ENCODE results near the gene SLC4A8. TPM values are rescaled to one million over a fixed set of nuclear protein-coding genes. Genes with fewer than 3 reads are reported as not detected.

The SLC4A8 gene
- total RNA-seq, 1 donor from 2014 or later, result 2.4 TPM

- Mint-ChIP-seq H3K27ac (ENCODE audit: unreplicated experiment) (no peak overlapping the region), H3K9me3 (ENCODE audit: low read depth) (no peaks in the 10 kb centered on the region), H3K4me3 (ENCODE audit: unreplicated experiment) (no peak overlapping the region), H3K36me3 (ENCODE audit: low read depth) (no peaks in the 10 kb centered on the region), H3K27me3 (ENCODE audit: low read depth) (peaks cover 6% of the 10 kb centered on the region), H3K4me1 (ENCODE audit: low read depth) (no peaks in the 10 kb centered on the region)
- TF ChIP-seq, protein P1, sequence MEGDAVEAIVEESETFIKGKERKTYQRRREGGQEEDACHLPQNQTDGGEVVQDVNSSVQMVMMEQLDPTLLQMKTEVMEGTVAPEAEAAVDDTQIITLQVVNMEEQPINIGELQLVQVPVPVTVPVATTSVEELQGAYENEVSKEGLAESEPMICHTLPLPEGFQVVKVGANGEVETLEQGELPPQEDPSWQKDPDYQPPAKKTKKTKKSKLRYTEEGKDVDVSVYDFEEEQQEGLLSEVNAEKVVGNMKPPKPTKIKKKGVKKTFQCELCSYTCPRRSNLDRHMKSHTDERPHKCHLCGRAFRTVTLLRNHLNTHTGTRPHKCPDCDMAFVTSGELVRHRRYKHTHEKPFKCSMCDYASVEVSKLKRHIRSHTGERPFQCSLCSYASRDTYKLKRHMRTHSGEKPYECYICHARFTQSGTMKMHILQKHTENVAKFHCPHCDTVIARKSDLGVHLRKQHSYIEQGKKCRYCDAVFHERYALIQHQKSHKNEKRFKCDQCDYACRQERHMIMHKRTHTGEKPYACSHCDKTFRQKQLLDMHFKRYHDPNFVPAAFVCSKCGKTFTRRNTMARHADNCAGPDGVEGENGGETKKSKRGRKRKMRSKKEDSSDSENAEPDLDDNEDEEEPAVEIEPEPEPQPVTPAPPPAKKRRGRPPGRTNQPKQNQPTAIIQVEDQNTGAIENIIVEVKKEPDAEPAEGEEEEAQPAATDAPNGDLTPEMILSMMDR (IDR thresholded peaks at IDR 0.05), result no peak
- no peak for DNase-seq (ENCODE audit: low spot score)
Measured at GRCh38 chr12:51519755-51520154, 95.1 kb downstream of the SLC4A8 start.

DNA sequence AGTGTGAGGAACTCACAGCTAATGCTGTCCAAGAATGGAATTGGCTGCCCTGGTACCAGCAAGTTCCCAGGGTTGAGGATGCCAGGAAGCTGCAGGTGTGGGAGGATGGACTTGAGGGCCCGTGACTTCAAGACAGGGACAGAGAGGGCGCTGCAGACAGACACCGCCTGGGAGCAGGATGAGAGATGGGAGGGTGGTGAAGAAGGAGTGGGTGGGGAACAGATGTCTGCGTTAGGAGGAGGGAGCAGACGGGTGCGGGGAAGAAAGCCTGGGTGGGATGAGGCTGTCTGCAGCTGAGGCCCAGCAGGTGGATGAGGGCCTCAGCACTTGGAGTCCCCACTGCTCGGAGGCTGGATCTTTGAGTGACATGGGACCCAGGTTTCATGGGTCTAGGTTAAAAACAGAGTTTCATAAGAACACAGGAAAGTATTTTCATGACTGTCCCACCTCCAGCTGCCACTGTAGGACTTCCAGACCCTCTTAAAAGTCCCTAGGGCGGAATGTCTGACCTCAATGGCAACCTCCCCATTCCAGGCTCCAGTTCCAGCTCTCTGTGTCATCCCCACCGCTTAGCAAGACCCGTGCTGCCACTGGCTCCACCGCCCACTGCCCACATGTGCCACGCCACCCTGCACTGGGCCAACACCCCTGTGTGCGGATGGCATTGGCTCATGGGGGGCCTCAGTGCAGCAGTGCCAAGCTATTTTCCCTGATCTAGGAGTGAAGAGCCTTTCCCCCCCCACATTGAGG, 96.1 kb downstream of the SLC4A8 start:
- Mint-ChIP-seq H3K27ac (ENCODE audit: unreplicated experiment) (no peak overlapping the region), H3K4me1 (ENCODE audit: low read depth) (no peaks in the 10 kb centered on the region), H3K9me3 (ENCODE audit: low read depth) (no peaks in the 10 kb centered on the region), H3K27me3 (ENCODE audit: low read depth) (no peaks in the 10 kb centered on the region), H3K36me3 (ENCODE audit: low read depth) (no peaks in the 10 kb centered on the region), H3K4me3 (ENCODE audit: unreplicated experiment) (no peak overlapping the region)
- TF ChIP-seq, protein P1 (IDR thresholded peaks at IDR 0.05), result no peak
- no peak for DNase-seq (ENCODE audit: low spot score)

- no peak for DNase-seq (ENCODE audit: low spot score)
- Mint-ChIP-seq H3K36me3 (ENCODE audit: low read depth) (no peaks in the 10 kb centered on the region), H3K4me1 (ENCODE audit: low read depth) (no peaks in the 10 kb centered on the region), H3K27me3 (ENCODE audit: low read depth) (no peaks in the 10 kb centered on the region), H3K27ac (ENCODE audit: unreplicated experiment) (no peak overlapping the region), H3K9me3 (ENCODE audit: low read depth) (no peaks in the 10 kb centered on the region), H3K4me3 (ENCODE audit: unreplicated experiment) (no peak overlapping the region)
- TF ChIP-seq, protein P1 (IDR thresholded peaks at IDR 0.05), result peak; percentile 62
Measured at GRCh38 chr12:51521554-51522276, 97.1 kb downstream of the SLC4A8 start.

GRCh38 chr12:51522696-51523095, 98.1 kb downstream of the SLC4A8 start:
- TF ChIP-seq, protein P1 (IDR thresholded peaks at IDR 0.05), result no peak
- no peak for DNase-seq (ENCODE audit: low spot score)
- Mint-ChIP-seq H3K9me3 (ENCODE audit: low read depth) (no peaks in the 10 kb centered on the region), H3K4me1 (ENCODE audit: low read depth) (no peaks in the 10 kb centered on the region), H3K27ac (ENCODE audit: unreplicated experiment) (no peak overlapping the region), H3K27me3 (ENCODE audit: low read depth) (no peaks in the 10 kb centered on the region), H3K4me3 (ENCODE audit: unreplicated experiment) (no peak overlapping the region), H3K36me3 (ENCODE audit: low read depth) (no peaks in the 10 kb centered on the region)

DNA sequence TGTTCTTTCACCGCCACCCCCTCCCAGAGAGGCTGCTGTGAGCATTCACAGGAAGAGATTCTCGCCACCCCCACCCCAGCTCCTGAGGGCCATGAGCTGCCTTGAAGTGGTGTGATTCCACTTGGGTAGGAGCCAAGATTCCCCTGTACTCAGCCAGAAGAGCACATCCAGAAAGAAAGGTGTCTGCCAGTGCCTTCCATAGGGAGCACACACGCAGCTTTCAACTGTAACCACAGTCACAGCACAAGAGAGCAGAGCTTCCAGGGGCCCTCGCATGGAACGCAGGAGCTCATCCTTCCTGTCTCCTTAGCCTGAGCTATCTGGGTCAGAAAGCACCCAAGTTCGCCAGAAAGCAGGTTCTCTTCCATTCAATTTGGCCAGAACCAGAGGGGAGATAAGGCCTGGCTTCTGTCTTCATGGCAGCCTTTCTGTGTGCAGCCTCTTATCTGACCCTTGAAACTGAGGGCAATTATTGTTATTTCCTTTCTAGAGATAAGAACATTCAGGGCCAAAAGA, 99.8 kb downstream of the SLC4A8 start:
- no peak for DNase-seq (ENCODE audit: low spot score)
- no peaks in the 10 kb centered on the region for H3K4me1 Mint-ChIP-seq (ENCODE audit: low read depth)
- no peaks in the 10 kb centered on the region for H3K27me3 Mint-ChIP-seq (ENCODE audit: low read depth)
- H3K27ac Mint-ChIP-seq (ENCODE audit: unreplicated experiment), result no peak overlapping the region
- H3K4me3 Mint-ChIP-seq (ENCODE audit: unreplicated experiment), result no peak overlapping the region
- H3K9me3 Mint-ChIP-seq (ENCODE audit: low read depth), result no peaks in the 10 kb centered on the region
- TF ChIP-seq, protein P1 (IDR thresholded peaks at IDR 0.05), result no peak
- no peaks in the 10 kb centered on the region for H3K36me3 Mint-ChIP-seq (ENCODE audit: low read depth)

Measured in chondrocyte (in vitro differentiated cells).